Activated T-cell treated with anti-CD3 and anti-CD28 coated beads, Interleukin-2, amount 50 U/mL, for 48 hours (primary cell): ENCODE results near the gene NKX1-1.

Source experiments
- DNase-seq, 2 experiments: peaks; one replicate each; pipeline ENCODE4 v3.0.0-alpha.2; 2020

Gene NKX1-1

GRCh38 chr4:1416051-1416947, 10.1 kb upstream of the NKX1-1 start:
- peak in 1 of 2 experiments; percentile 14 for DNase-seq

GRCh38 chr4:1415681-1415981, 9.4 kb upstream of the NKX1-1 start:
- no peak for DNase-seq

- no peak for DNase-seq
These were observed 8.8 kb upstream of the NKX1-1 start for GRCh38 chr4:1414831-1415680.

GRCh38 chr4:1413687-1414479, 7.6 kb upstream of the NKX1-1 start:
- DNase-seq = peak in 1 of 2 experiments; percentile 17

GRCh38 chr4:1413204-1413663, 7.0 kb upstream of the NKX1-1 start:
- peak in 1 of 2 experiments; percentile 13 for DNase-seq

- DNase-seq = no peak
These were observed 6.3 kb upstream of the NKX1-1 start for GRCh38 chr4:1412376-1413203.

GRCh38 chr4:1411436-1412375, 5.5 kb upstream of the NKX1-1 start:
- DNase-seq = peak in 1 of 2 experiments; percentile 16

GRCh38 chr4:1410491-1411325, 4.5 kb upstream of the NKX1-1 start:
- DNase-seq = peak; percentile 66 to 73

- DNase-seq = peak in 1 of 2 experiments; percentile 17
These were observed 3.5 kb upstream of the NKX1-1 start for GRCh38 chr4:1409491-1410425.

- DNase-seq = peak in 1 of 2 experiments; percentile 15
These were observed 2.8 kb upstream of the NKX1-1 start for GRCh38 chr4:1409079-1409478.

- DNase-seq = peak in 1 of 2 experiments; percentile 28
These were observed 2.2 kb upstream of the NKX1-1 start for GRCh38 chr4:1408418-1408817.

GRCh38 chr4:1407657-1408333, 1.6 kb upstream of the NKX1-1 start:
- DNase-seq = peak in 1 of 2 experiments; percentile 16

- DNase-seq = peak; percentile 24 to 27
These were observed 877 bp upstream of the NKX1-1 start for GRCh38 chr4:1406981-1407656.

- DNase-seq = peak; percentile 25 to 38
These were observed 427 bp downstream of the NKX1-1 start for GRCh38 chr4:1405636-1406393.

GRCh38 chr4:1405254-1405635, 997 bp downstream of the NKX1-1 start:
- DNase-seq = peak in 1 of 2 experiments; percentile 18

- DNase-seq = peak; percentile 30 to 31
These were observed 1.5 kb downstream of the NKX1-1 start for GRCh38 chr4:1404573-1405253.
